ENCODE results near the gene IGF2BP3.

Gene IGF2BP3

GRCh38 chr7:23472956-23473843 lies 2.9 kb upstream of the IGF2BP3 start:
- peaks cover 46 to 54% of the 10 kb centered on the region in 2 experiments for H3K4me1 ChIP-seq (ENCODE audit: control insufficient read depth in 1 of 2, insufficient read depth in 1 of 2, low read depth in 1 of 2, low read length in 1 of 2)
- H3K27me3 ChIP-seq, result peaks cover 100% of the 10 kb centered on the region
- H3K27ac ChIP-seq, result no peak overlapping the region
- TF ChIP-seq CTCF (IDR thresholded peaks at IDR 0.05), result no peak
- no peaks in the 10 kb centered on the region for H3K9me3 ChIP-seq
- peak overlapping the region; percentile 77 to 93 for H3K4me3 ChIP-seq (ENCODE audit: low read depth in 1 of 2, low read length in 1 of 2)
- no peaks in the 10 kb centered on the region for H3K36me3 ChIP-seq

GRCh38 chr7:23472556-23472955 lies 2.3 kb upstream of the IGF2BP3 start:
- TF ChIP-seq CTCF (IDR thresholded peaks at IDR 0.05), result no peak
- Histone ChIP-seq H3K27me3 (peaks cover 100% of the 10 kb centered on the region), H3K27ac (no peak overlapping the region), H3K4me3 (ENCODE audit: low read depth in 1 of 2, low read length in 1 of 2) (peak overlapping the region in 1 of 2 experiments; percentile 95), H3K4me1 (ENCODE audit: control insufficient read depth in 1 of 2, insufficient read depth in 1 of 2, low read depth in 1 of 2, low read length in 1 of 2) (peaks cover 52 to 60% of the 10 kb centered on the region in 2 experiments), H3K36me3 (no peaks in the 10 kb centered on the region), H3K9me3 (no peaks in the 10 kb centered on the region)

GRCh38 chr7:23472046-23472445 lies 1.8 kb upstream of the IGF2BP3 start:
- Histone ChIP-seq H3K27me3 (peaks cover 100% of the 10 kb centered on the region), H3K4me3 (ENCODE audit: low read depth in 1 of 2, low read length in 1 of 2) (peak overlapping the region in 1 of 2 experiments; percentile 95), H3K4me1 (ENCODE audit: control insufficient read depth in 1 of 2, insufficient read depth in 1 of 2, low read depth in 1 of 2, low read length in 1 of 2) (peaks cover 58 to 60% of the 10 kb centered on the region in 2 experiments), H3K9me3 (no peaks in the 10 kb centered on the region), H3K27ac (no peak overlapping the region), H3K36me3 (no peaks in the 10 kb centered on the region)
- no peak for TF ChIP-seq CTCF (IDR thresholded peaks at IDR 0.05)

GRCh38 chr7:23471106-23471859 lies 992 bp upstream of the IGF2BP3 start:
- Histone ChIP-seq H3K9me3 (no peaks in the 10 kb centered on the region), H3K36me3 (no peaks in the 10 kb centered on the region), H3K4me3 (ENCODE audit: low read depth in 1 of 2, low read length in 1 of 2) (peak overlapping the region; percentile 61 to 95), H3K27ac (no peak overlapping the region), H3K4me1 (ENCODE audit: control insufficient read depth in 1 of 2, insufficient read depth in 1 of 2, low read depth in 1 of 2, low read length in 1 of 2) (peaks cover 60 to 64% of the 10 kb centered on the region in 2 experiments), H3K27me3 (peaks cover 100% of the 10 kb centered on the region)
- no peak for TF ChIP-seq CTCF (IDR thresholded peaks at IDR 0.05)

GRCh38 chr7:23469961-23470250 lies 385 bp downstream of the IGF2BP3 start:
- Histone ChIP-seq H3K27me3 (peaks cover 100% of the 10 kb centered on the region), H3K27ac (no peak overlapping the region), H3K9me3 (no peaks in the 10 kb centered on the region), H3K4me1 (ENCODE audit: control insufficient read depth in 1 of 2, insufficient read depth in 1 of 2, low read depth in 1 of 2, low read length in 1 of 2) (peaks cover 57 to 60% of the 10 kb centered on the region in 2 experiments), H3K36me3 (no peaks in the 10 kb centered on the region), H3K4me3 (ENCODE audit: low read depth in 1 of 2, low read length in 1 of 2) (peak overlapping the region; percentile 61 to 95)
- TF ChIP-seq CTCF (IDR thresholded peaks at IDR 0.05), result no peak

Measured in neutrophil (primary cell).